GM18909 (cell line): ENCODE results near the gene CD81.

Source experiments
- ATAC-seq: cut with Tn5 transposase; IDR thresholded peaks from one replicate; pipeline ENCODE4 v1.9.1; 2021; ENCODE audit warnings: mild to moderate bottlenecking; ENCODE audit not compliant: unreplicated experiment, poor library complexity

CD81 gene

GRCh38 chr11:2432628-2433071, 55.5 kb downstream of the CD81 start:
- ATAC-seq, result no peak

- no peak for ATAC-seq
Measured at GRCh38 chr11:2433106-2433925, 56.2 kb downstream of the CD81 start.

- ATAC-seq, result no peak
Measured at GRCh38 chr11:2434008-2434407, 56.9 kb downstream of the CD81 start.

- no peak for ATAC-seq
Measured at GRCh38 chr11:2434506-2435255, 57.6 kb downstream of the CD81 start.

GRCh38 chr11:2435288-2436012, 58.3 kb downstream of the CD81 start:
- no peak for ATAC-seq

GRCh38 chr11:2436013-2436520, 59.0 kb downstream of the CD81 start:
- no peak for ATAC-seq

- ATAC-seq, result no peak
Measured at GRCh38 chr11:2436521-2437031, 59.5 kb downstream of the CD81 start.

- ATAC-seq, result no peak
Measured at GRCh38 chr11:2437516-2437915, 60.4 kb downstream of the CD81 start.

GRCh38 chr11:2439820-2440219, 62.7 kb downstream of the CD81 start:
- ATAC-seq, result no peak

- ATAC-seq, result no peak
Measured at GRCh38 chr11:2440646-2441045, 63.5 kb downstream of the CD81 start.

- ATAC-seq, result no peak
Measured at GRCh38 chr11:2441171-2441570, 64.1 kb downstream of the CD81 start.

- no peak for ATAC-seq
Measured at GRCh38 chr11:2442589-2442988, 65.5 kb downstream of the CD81 start.

- ATAC-seq, result no peak
Measured at GRCh38 chr11:2443406-2443805, 66.3 kb downstream of the CD81 start.

GRCh38 chr11:2443881-2444820, 67.0 kb downstream of the CD81 start, which contains the start of gene TRPM5:
TRPM5 (minus strand) TSS chr11:2444514; CDS start chr11:2423036, 21,478 bp downstream.
- ATAC-seq, result no peak

GRCh38 chr11:2444821-2445745, 68.0 kb downstream of the CD81 start, which contains the start of gene KCNQ1:
KCNQ1 (plus strand) TSS chr11:2445008; CDS start chr11:2445099, 91 bp downstream.
- ATAC-seq, result no peak

- ATAC-seq, result no peak
Measured at GRCh38 chr11:2445746-2446551, 68.8 kb downstream of the CD81 start.

GRCh38 chr11:2446590-2447252, 69.6 kb downstream of the CD81 start:
- no peak for ATAC-seq
